ENCODE results near the gene MRPL22. TPM values are rescaled to one million over a fixed set of nuclear protein-coding genes. Genes with fewer than 3 reads are reported as not detected.

Gene MRPL22
- 26.4 and 28.0 TPM in 2 replicates for total RNA-seq

GRCh38 chr5:154940772-154941620, at the start of gene MRPL22:
MRPL22 (plus strand) TSS chr5:154941073; CDS start chr5:154941111, 38 bp downstream.

GRCh38 chr5:154937718-154938466, 3.0 kb upstream of the MRPL22 start, which contains the start of gene GEMIN5:
GEMIN5 (minus strand) TSS chr5:154938211; CDS start chr5:154938133, 78 bp downstream.

DNA sequence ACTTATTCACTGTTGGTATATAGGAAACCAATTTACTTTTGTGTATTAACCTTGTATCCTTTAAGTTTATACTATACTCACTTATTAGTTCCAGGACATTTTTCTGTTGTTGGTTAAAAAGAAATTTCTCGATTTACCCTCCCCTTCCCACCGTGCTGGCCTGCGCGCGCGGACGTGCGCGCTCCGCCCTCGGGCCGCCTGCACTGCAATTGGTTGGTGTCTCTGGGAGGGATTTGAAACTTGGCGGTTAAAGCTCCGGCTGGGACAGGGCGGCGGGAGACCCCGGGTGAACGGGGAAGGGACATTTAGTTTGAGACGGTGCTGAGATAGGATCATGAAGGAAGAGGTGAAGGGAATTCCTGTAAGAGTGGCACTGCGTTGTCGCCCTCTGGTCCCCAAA, 72.7 kb downstream of the MRPL22 start, which contains the start of gene KIF4B:
TSS of gene KIF4B (plus strand) at position 230 of the 400 bp plus-strand sequence. CDS start at position 335, 105 bp downstream.

Other genes with a start within 250 kb of the MRPL22 start
- gene LARP1, start 185.7 kb upstream of the MRPL22 start, total RNA-seq: 84.2 and 90.8 TPM in 2 replicates
- 3.3 and 4.5 TPM in 2 replicates for gene FAXDC2, start 90.5 kb upstream of the MRPL22 start, total RNA-seq
- gene CNOT8, start 82.4 kb upstream of the MRPL22 start, total RNA-seq: 49.9 and 59.3 TPM in 2 replicates
- gene GEMIN5, start 2.9 kb upstream of the MRPL22 start, total RNA-seq: 18.4 and 21.7 TPM in 2 replicates
- under 0.01 and 0.12 TPM in 2 replicates for gene KIF4B, start 72.7 kb downstream of the MRPL22 start, total RNA-seq

All from uterine smooth muscle cell (primary cell).